Esophagus muscularis mucosa (tissue), 3 donors: Measurements from ENCODE around the gene HS2ST1.

ENCODE experiments used
- POLR2A ChIP-seq: fragments of 450-650 bp; IDR thresholded peaks from one replicate; pipeline ENCODE4 v1.6.1; 2017; ENCODE audit warnings: antibody characterized with exemption, moderate library complexity, mild to moderate bottlenecking, low read depth
- POLR2AphosphoS5 ChIP-seq, 2 donors: sonication (generic); formaldehyde crosslinking; IDR thresholded peaks; one replicate each; pipeline ENCODE4 v1.6.1; 2017; ENCODE audit warnings: antibody characterized with exemption in 2 of 2
- TF ChIP-seq, protein P1 (sequence below), 3 experiments: fragments of 200-600 bp in 2 of 3; fragments of 450-650 bp in 1 of 3; sonication (generic) in 2 of 3; IDR thresholded peaks; one replicate each; pipeline ENCODE4 v1.5.1; 2017 to 2019; ENCODE audit warnings: antibody characterized with exemption in 3 of 3, mild to moderate bottlenecking in 2 of 3, moderate library complexity in 1 of 3

DNA sequence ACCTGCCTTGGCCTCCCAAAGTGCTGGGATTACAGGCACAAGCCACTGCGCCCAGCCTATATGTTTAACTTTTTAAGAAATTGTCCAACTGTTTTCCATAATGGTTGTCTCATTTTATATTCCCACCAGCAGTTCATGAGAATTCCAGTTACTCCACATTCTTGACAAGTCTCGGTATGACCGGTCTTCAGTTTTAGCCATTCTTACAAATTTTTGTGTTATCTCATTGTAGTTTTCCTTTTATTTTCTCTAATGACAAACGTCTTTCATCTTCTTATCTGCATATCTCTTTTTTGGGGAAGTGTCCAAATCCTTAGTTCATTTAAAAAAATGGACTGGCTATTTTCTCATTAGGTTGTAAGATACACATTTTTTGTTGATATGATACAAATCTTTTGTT lies 132.5 kb downstream of the HS2ST1 start:
- TF ChIP-seq, protein P1, sequence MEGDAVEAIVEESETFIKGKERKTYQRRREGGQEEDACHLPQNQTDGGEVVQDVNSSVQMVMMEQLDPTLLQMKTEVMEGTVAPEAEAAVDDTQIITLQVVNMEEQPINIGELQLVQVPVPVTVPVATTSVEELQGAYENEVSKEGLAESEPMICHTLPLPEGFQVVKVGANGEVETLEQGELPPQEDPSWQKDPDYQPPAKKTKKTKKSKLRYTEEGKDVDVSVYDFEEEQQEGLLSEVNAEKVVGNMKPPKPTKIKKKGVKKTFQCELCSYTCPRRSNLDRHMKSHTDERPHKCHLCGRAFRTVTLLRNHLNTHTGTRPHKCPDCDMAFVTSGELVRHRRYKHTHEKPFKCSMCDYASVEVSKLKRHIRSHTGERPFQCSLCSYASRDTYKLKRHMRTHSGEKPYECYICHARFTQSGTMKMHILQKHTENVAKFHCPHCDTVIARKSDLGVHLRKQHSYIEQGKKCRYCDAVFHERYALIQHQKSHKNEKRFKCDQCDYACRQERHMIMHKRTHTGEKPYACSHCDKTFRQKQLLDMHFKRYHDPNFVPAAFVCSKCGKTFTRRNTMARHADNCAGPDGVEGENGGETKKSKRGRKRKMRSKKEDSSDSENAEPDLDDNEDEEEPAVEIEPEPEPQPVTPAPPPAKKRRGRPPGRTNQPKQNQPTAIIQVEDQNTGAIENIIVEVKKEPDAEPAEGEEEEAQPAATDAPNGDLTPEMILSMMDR (IDR thresholded peaks at IDR 0.05), result no peak
- no peak for TF ChIP-seq POLR2A
- TF ChIP-seq POLR2AphosphoS5 (IDR thresholded peaks at IDR 0.05), result no peak
